ENCODE results near the gene CCDC192.
"Not testable (repeated sequence)": the region's sequence is repeated elsewhere in the genome, so short reads cannot be mapped to it uniquely, and the experiment has no call there.

CCDC192 gene

GRCh38 chr5:127667926-127668325 is 35.3 kb upstream of the CCDC192 start:
- Histone ChIP-seq H3K4me1 (ENCODE audit: control insufficient read depth, low read length) (no peaks in the 10 kb centered on the region), H3K4me2 (ENCODE audit: low read length) (no peak overlapping the region), H3K9me2 (replicated peaks; ENCODE audit: control insufficient read depth, low read length) (no peaks in the 10 kb centered on the region), H3K4me3 (ENCODE audit: low read length) (no peak overlapping the region), H3K79me2 (ENCODE audit: control insufficient read depth, low read length) (no peaks in the 10 kb centered on the region), H3F3A (ENCODE audit: control insufficient read depth, insufficient read depth) (no peaks in the 10 kb centered on the region), H3K27ac (ENCODE audit: low read depth, low read length) (no peak overlapping the region), H3K27me3 (ENCODE audit: control insufficient read depth, low read length) (no peaks in the 10 kb centered on the region), H3K36me3 (ENCODE audit: control insufficient read depth, low read length) (no peaks in the 10 kb centered on the region), H3K9me3 (ENCODE audit: control insufficient read depth, insufficient read depth, low read length) (no peaks in the 10 kb centered on the region), H4K20me1 (ENCODE audit: control insufficient read depth, insufficient read depth, low read depth, low read length) (no peaks in the 10 kb centered on the region)
- no peak for TF ChIP-seq EZH2phosphoT487 (IDR thresholded peaks at IDR 0.05; ENCODE audit: borderline replicate concordance, low read length)
- no peak for TF ChIP-seq CTCF (IDR thresholded peaks at IDR 0.05; ENCODE audit: low read depth, low read length, poor library complexity, severe bottlenecking)

GRCh38 chr5:127671218-127671617 is 32.0 kb upstream of the CCDC192 start:
- Histone ChIP-seq H3K27me3 (ENCODE audit: control insufficient read depth, low read length) (no peaks in the 10 kb centered on the region), H3K36me3 (ENCODE audit: control insufficient read depth, low read length) (no peaks in the 10 kb centered on the region), H3K4me2 (ENCODE audit: low read length) (no peak overlapping the region), H3K4me3 (ENCODE audit: low read length) (no peak overlapping the region), H3K27ac (ENCODE audit: low read depth, low read length) (no peak overlapping the region), H4K20me1 (ENCODE audit: control insufficient read depth, insufficient read depth, low read depth, low read length) (no peaks in the 10 kb centered on the region), H3K79me2 (ENCODE audit: control insufficient read depth, low read length) (no peaks in the 10 kb centered on the region), H3F3A (ENCODE audit: control insufficient read depth, insufficient read depth) (no peaks in the 10 kb centered on the region), H3K9me3 (ENCODE audit: control insufficient read depth, insufficient read depth, low read length) (no peaks in the 10 kb centered on the region), H3K9me2 (replicated peaks; ENCODE audit: control insufficient read depth, low read length) (no peaks in the 10 kb centered on the region), H3K4me1 (ENCODE audit: control insufficient read depth, low read length) (no peaks in the 10 kb centered on the region)
- no peak for TF ChIP-seq EZH2phosphoT487 (IDR thresholded peaks at IDR 0.05; ENCODE audit: borderline replicate concordance, low read length)
- TF ChIP-seq CTCF (IDR thresholded peaks at IDR 0.05; ENCODE audit: low read depth, low read length, poor library complexity, severe bottlenecking) = no peak

GRCh38 chr5:127673117-127673800 is 29.9 kb upstream of the CCDC192 start:
- Histone ChIP-seq H3K27me3 (ENCODE audit: control insufficient read depth, low read length) (no peaks in the 10 kb centered on the region), H3K36me3 (ENCODE audit: control insufficient read depth, low read length) (no peaks in the 10 kb centered on the region), H3K4me3 (ENCODE audit: low read length) (no peak overlapping the region), H3K9me2 (replicated peaks; ENCODE audit: control insufficient read depth, low read length) (no peaks in the 10 kb centered on the region), H3K27ac (ENCODE audit: low read depth, low read length) (no peak overlapping the region), H3K9me3 (ENCODE audit: control insufficient read depth, insufficient read depth, low read length) (no peaks in the 10 kb centered on the region), H4K20me1 (ENCODE audit: control insufficient read depth, insufficient read depth, low read depth, low read length) (no peaks in the 10 kb centered on the region), H3K4me2 (ENCODE audit: low read length) (no peak overlapping the region), H3F3A (ENCODE audit: control insufficient read depth, insufficient read depth) (no peaks in the 10 kb centered on the region), H3K4me1 (ENCODE audit: control insufficient read depth, low read length) (no peaks in the 10 kb centered on the region), H3K79me2 (ENCODE audit: control insufficient read depth, low read length) (no peaks in the 10 kb centered on the region)
- TF ChIP-seq EZH2phosphoT487 (IDR thresholded peaks at IDR 0.05; ENCODE audit: borderline replicate concordance, low read length) (no peak), CTCF (IDR thresholded peaks at IDR 0.05; ENCODE audit: low read depth, low read length, poor library complexity, severe bottlenecking) (no peak)

- H3K9me3 ChIP-seq (ENCODE audit: control insufficient read depth, insufficient read depth, low read length); H4K20me1 ChIP-seq (ENCODE audit: control insufficient read depth, insufficient read depth, low read depth, low read length); H3K27me3 ChIP-seq (ENCODE audit: control insufficient read depth, low read length); H3K4me3 ChIP-seq (ENCODE audit: low read length); H3K4me1 ChIP-seq (ENCODE audit: control insufficient read depth, low read length); H3F3A ChIP-seq (ENCODE audit: control insufficient read depth, insufficient read depth); H3K79me2 ChIP-seq (ENCODE audit: control insufficient read depth, low read length); H3K9me2 ChIP-seq (replicated peaks; ENCODE audit: control insufficient read depth, low read length); H3K27ac ChIP-seq (ENCODE audit: low read depth, low read length); H3K36me3 ChIP-seq (ENCODE audit: control insufficient read depth, low read length); H3K4me2 ChIP-seq (ENCODE audit: low read length): not testable (repeated sequence)
These were observed 26.2 kb upstream of the CCDC192 start for GRCh38 chr5:127676951-127677350.

GRCh38 chr5:127679691-127680330 is 23.4 kb upstream of the CCDC192 start:
- not testable (repeated sequence) for H3K27me3 ChIP-seq (ENCODE audit: control insufficient read depth, low read length); H4K20me1 ChIP-seq (ENCODE audit: control insufficient read depth, insufficient read depth, low read depth, low read length); H3K4me1 ChIP-seq (ENCODE audit: control insufficient read depth, low read length); H3K4me2 ChIP-seq (ENCODE audit: low read length); H3K79me2 ChIP-seq (ENCODE audit: control insufficient read depth, low read length); H3K4me3 ChIP-seq (ENCODE audit: low read length); H3F3A ChIP-seq (ENCODE audit: control insufficient read depth, insufficient read depth); H3K9me2 ChIP-seq (replicated peaks; ENCODE audit: control insufficient read depth, low read length); H3K27ac ChIP-seq (ENCODE audit: low read depth, low read length); H3K9me3 ChIP-seq (ENCODE audit: control insufficient read depth, insufficient read depth, low read length); H3K36me3 ChIP-seq (ENCODE audit: control insufficient read depth, low read length)
